SK-N-SH (cell line): ENCODE results near the gene TMCC3.

ENCODE experiments used
- GATA2 ChIP-seq: sonication (generic); formaldehyde crosslinking; IDR thresholded peaks from 2 replicates; pipeline ENCODE4 v1.5.0; 2020; ENCODE audit warnings: mild to moderate bottlenecking, missing genetic modification reagents
- SIN3A ChIP-seq: IDR thresholded peaks from 2 replicates; pipeline ENCODE4 v1.6.1; 2012; ENCODE audit warnings: low read depth, mild to moderate bottlenecking, low read length, moderate library complexity, borderline replicate concordance
- TF ChIP-seq, protein P1 (sequence below): fragments of 200-600 bp; sonication (generic); IDR thresholded peaks from 2 replicates; pipeline ENCODE4 v1.6.1; 2017; ENCODE audit warnings: antibody characterized with exemption, mild to moderate bottlenecking, moderate library complexity
- TF ChIP-seq, protein P2 (sequence below): IDR thresholded peaks from 2 replicates; pipeline ENCODE4 v1.4.0; 2012; ENCODE audit warnings: low read depth

DNA sequence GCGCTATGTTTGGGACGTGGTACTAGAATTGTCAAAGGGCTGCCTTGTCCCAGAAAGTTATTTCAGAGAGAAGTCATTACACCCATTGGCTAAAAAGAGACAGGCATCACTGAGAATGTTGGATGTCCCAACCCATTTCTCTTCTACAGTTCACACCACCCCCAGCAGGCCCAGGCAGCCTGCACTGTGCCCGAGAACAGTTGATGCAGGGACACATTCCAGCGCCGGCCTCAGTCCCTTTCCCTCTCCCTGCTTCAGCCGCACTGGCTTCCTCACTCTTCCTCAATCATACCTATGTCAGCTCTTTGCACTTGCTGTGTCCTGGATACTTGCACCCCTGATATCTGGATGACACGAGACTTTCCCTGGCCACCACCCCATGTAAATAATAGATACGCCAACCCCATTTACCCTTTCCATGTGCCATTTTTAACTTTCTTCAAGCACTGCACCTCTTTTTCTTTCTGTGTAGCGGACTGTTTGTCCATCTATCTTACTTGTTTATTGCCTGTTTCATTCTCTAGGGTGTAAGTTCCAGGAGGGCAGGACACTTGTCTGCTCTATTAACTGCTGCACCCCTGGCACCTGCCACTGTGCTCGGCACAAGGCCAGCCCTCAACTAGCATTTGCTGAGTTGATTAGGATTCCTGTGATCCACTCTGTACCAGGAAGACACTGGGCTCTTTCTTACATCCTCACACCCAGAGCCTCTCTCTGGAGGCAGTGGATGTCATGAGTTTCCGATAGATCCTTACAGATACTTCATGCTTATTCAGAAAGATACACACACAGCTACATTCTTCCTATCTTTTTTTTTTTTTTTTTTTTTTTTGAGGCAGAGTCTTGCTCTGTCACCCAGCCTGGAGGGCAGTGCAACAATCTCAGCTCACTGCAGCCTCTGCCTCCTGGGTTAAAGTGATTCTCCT, 114.1 kb downstream of the TMCC3 start:
- no peak for TF ChIP-seq SIN3A
- TF ChIP-seq, protein P1, sequence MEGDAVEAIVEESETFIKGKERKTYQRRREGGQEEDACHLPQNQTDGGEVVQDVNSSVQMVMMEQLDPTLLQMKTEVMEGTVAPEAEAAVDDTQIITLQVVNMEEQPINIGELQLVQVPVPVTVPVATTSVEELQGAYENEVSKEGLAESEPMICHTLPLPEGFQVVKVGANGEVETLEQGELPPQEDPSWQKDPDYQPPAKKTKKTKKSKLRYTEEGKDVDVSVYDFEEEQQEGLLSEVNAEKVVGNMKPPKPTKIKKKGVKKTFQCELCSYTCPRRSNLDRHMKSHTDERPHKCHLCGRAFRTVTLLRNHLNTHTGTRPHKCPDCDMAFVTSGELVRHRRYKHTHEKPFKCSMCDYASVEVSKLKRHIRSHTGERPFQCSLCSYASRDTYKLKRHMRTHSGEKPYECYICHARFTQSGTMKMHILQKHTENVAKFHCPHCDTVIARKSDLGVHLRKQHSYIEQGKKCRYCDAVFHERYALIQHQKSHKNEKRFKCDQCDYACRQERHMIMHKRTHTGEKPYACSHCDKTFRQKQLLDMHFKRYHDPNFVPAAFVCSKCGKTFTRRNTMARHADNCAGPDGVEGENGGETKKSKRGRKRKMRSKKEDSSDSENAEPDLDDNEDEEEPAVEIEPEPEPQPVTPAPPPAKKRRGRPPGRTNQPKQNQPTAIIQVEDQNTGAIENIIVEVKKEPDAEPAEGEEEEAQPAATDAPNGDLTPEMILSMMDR, result no peak
- TF ChIP-seq GATA2, result no peak
- TF ChIP-seq, protein P2, sequence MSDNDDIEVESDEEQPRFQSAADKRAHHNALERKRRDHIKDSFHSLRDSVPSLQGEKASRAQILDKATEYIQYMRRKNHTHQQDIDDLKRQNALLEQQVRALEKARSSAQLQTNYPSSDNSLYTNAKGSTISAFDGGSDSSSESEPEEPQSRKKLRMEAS, result no peak
